HepG2 (cell line): Measurements from ENCODE around the gene KIF26B. TPM values are rescaled to one million over a fixed set of nuclear protein-coding genes. Genes with fewer than 3 reads are reported as not detected.

ENCODE experiments used
- ATAC-seq: fragments of 200-7000 bp; cut with Tn5 transposase; 3 replicates; pipeline ENCODE4 v1.9.1; 2020; ENCODE audit warnings: mild to moderate bottlenecking, moderate library complexity
- BruUV-seq: library from RNA; stranded (reverse); fragments of 400-500 nt; replicated peaks from 2 replicates; lab custom pipeline; 2021; lab: Mats Ljungman, UMichigan
- CTCF ChIA-PET: fragments of 300-600 bp; formaldehyde crosslinking; extraction: SDS; loops from one replicate; lab custom pipeline; 2021; ENCODE audit warnings: low total read pairs, inconsistent platforms, low intra/inter-chr PET ratio; lab: Yijun Ruan, JAX
- POLR2A ChIA-PET: fragments of 350-600 bp; sonication (Branson Sonifier 250); formaldehyde crosslinking; loops from one replicate; lab custom pipeline; 2020; ENCODE audit warnings: antibody characterized with exemption, inconsistent platforms; lab: Yijun Ruan, JAX
- DNase-seq: peaks from one replicate; pipeline ENCODE4 v3.0.0-alpha.2; 2015; ENCODE audit warnings: low spot score
- FAIRE-seq: peaks from 3 replicates; lab custom pipeline; 2011; peaks lifted over from hg19 to GRCh38; lab: Jason Lieb, UNC
- H2AFZ ChIP-seq: one replicate; pipeline ENCODE4 v1.6.1; 2011; ENCODE audit warnings: low read length, inconsistent platforms
- H3K27ac ChIP-seq: fragments of 300-600 bp; 3 replicates; pipeline ENCODE4 v1.8.0; 2011; ENCODE audit warnings: mixed run types, mild to moderate bottlenecking, mixed read lengths, low read length, inconsistent platforms; ENCODE audit not compliant: insufficient read depth; ENCODE audit errors: extremely low read length
- H3K27me3 ChIP-seq, 2 experiments: fragments of 200-600 bp in 1 of 2; 2 replicates in 1 of 2; 3 replicates in 1 of 2; pipeline versions ENCODE4 v1.6.0 to v1.8.0; 2011; ENCODE audit warnings: low read length in 2 of 2, mild to moderate bottlenecking in 2 of 2, moderate library complexity in 2 of 2, inconsistent platforms in 1 of 2; ENCODE audit not compliant: insufficient read depth in 2 of 2, control insufficient read depth in 1 of 2
- H3K36me3 ChIP-seq, 2 experiments: fragments of 200-600 bp in 1 of 2; replicated peaks in 1 of 2; 2 replicates in 1 of 2; 3 replicates in 1 of 2; pipeline versions ENCODE4 v1.5.1 to v1.8.0; 2011; ENCODE audit warnings: low read length in 2 of 2, inconsistent platforms in 1 of 2; ENCODE audit not compliant: insufficient read depth in 2 of 2, control insufficient read depth in 1 of 2
- H3K4me1 ChIP-seq: 2 replicates; pipeline ENCODE4 v1.5.1; 2012; ENCODE audit warnings: low read length, inconsistent platforms; ENCODE audit not compliant: insufficient read depth
- H3K4me2 ChIP-seq: 2 replicates; pipeline ENCODE4 v1.6.0; 2011; ENCODE audit warnings: low read depth, low read length, inconsistent platforms
- H3K4me3 ChIP-seq, 3 experiments: fragments of 200-600 bp in 1 of 3; sonication (generic), shearing (Covaris generic) in 1 of 3; replicated peaks in 1 of 3; 2 replicates each; pipeline ENCODE4 v1.5.1; 2011 to 2016; ENCODE audit warnings: low read length in 3 of 3, inconsistent platforms in 2 of 3, low read depth in 2 of 3, mild to moderate bottlenecking in 2 of 3, control low read depth in 1 of 3, mixed read lengths in 1 of 3; ENCODE audit not compliant: insufficient read depth in 1 of 3
- H3K79me2 ChIP-seq: one replicate; pipeline ENCODE4 v1.6.1; 2011; ENCODE audit warnings: low read length, inconsistent platforms; ENCODE audit not compliant: insufficient read depth
- H3K9ac ChIP-seq: 2 replicates; pipeline ENCODE4 v1.6.0; 2011; ENCODE audit warnings: mild to moderate bottlenecking, low read depth, low read length, inconsistent platforms; ENCODE audit not compliant: insufficient read depth
- H3K9me3 ChIP-seq: 2 replicates; pipeline ENCODE4 v1.5.1; 2012; ENCODE audit warnings: mild to moderate bottlenecking, low read length
- H4K20me1 ChIP-seq: 2 replicates; pipeline ENCODE4 v1.6.0; 2011; ENCODE audit warnings: inconsistent platforms, mild to moderate bottlenecking, low read length, moderate library complexity; ENCODE audit not compliant: insufficient read depth
- ARNT2 ChIP-seq: sonication (generic); formaldehyde crosslinking; IDR thresholded peaks from 2 replicates; pipeline ENCODE4 v1.8.0; 2022; ENCODE audit warnings: mild to moderate bottlenecking, low read depth, missing genetic modification reagents, moderate library complexity
- FOXC1 ChIP-seq: sonication (generic); formaldehyde crosslinking; IDR thresholded peaks from 2 replicates; pipeline ENCODE4 v1.8.0; 2022; ENCODE audit warnings: mild to moderate bottlenecking, missing genetic modification reagents, borderline replicate concordance
- KDM5A ChIP-seq: fragments of 200-600 bp; sonication (generic); IDR thresholded peaks from 2 replicates; pipeline ENCODE4 v1.7.0; 2018; ENCODE audit warnings: antibody characterized with exemption, mild to moderate bottlenecking, low read length, borderline replicate concordance
- KLF12 ChIP-seq: sonication (generic); formaldehyde crosslinking; IDR thresholded peaks from 2 replicates; pipeline ENCODE4 v1.4.0; 2020; ENCODE audit warnings: missing genetic modification reagents, borderline replicate concordance
- MBD4 ChIP-seq: IDR thresholded peaks from 2 replicates; pipeline ENCODE4 v1.6.1; 2012; ENCODE audit warnings: low read length, inconsistent platforms, borderline replicate concordance
- NRL ChIP-seq: sonication (generic); formaldehyde crosslinking; IDR thresholded peaks from 2 replicates; pipeline ENCODE4 v1.5.0; 2020; ENCODE audit warnings: missing genetic modification reagents, mild to moderate bottlenecking, moderate library complexity, borderline replicate concordance
- SIX4 ChIP-seq: sonication (generic); formaldehyde crosslinking; IDR thresholded peaks from 2 replicates; pipeline ENCODE4 v1.4.0; 2020; ENCODE audit warnings: missing genetic modification reagents
- ZBTB1 ChIP-seq: sonication (generic); formaldehyde crosslinking; IDR thresholded peaks from 2 replicates; pipeline ENCODE4 v1.4.0; 2020; ENCODE audit warnings: missing genetic modification reagents, borderline replicate concordance
- ZFP41 ChIP-seq: sonication (generic); formaldehyde crosslinking; IDR thresholded peaks from 2 replicates; pipeline ENCODE4 v1.4.0; 2020; ENCODE audit warnings: mild to moderate bottlenecking, missing genetic modification reagents, borderline replicate concordance
- ZNF121 ChIP-seq: sonication (generic); formaldehyde crosslinking; IDR thresholded peaks from 2 replicates; pipeline ENCODE4 v1.5.0; 2020; ENCODE audit warnings: mild to moderate bottlenecking, missing genetic modification reagents
- ZNF225 ChIP-seq: sonication (generic); formaldehyde crosslinking; IDR thresholded peaks from 2 replicates; pipeline ENCODE4 v1.4.0; 2020; ENCODE audit warnings: mild to moderate bottlenecking, missing genetic modification reagents
- ZNF570 ChIP-seq: sonication (generic); formaldehyde crosslinking; IDR thresholded peaks from 2 replicates; pipeline ENCODE4 v1.4.0; 2020; ENCODE audit warnings: mild to moderate bottlenecking, missing genetic modification reagents, borderline replicate concordance
- ZNF777 ChIP-seq: sonication (generic); formaldehyde crosslinking; IDR thresholded peaks from 2 replicates; pipeline ENCODE4 v1.4.0; 2020; ENCODE audit warnings: missing genetic modification reagents
- WGBS: methylation state at CpG from one replicate; pipeline ENCODE4 v1.1.6; 2017; ENCODE audit warnings: low lambda C conversion rate; 5-methylcytosine and 5-hydroxymethylcytosine counted together
- in situ Hi-C: cut with HindIII; loops from 2 replicates; pipeline ENCODE4 v1.10.0; 2017; ENCODE audit warnings: low pct_unique_long_range_greater_than_20kb; ENCODE audit not compliant: extremely low pct_ligation_motif_present
- intact Hi-C: fragments of 100-400 bp; cut with micrococcal nuclease; formaldehyde crosslinking; loops from one replicate; pipeline ENCODE4 v1.10.0; 2022; ENCODE audit not compliant: unreplicated experiment
- polyA plus RNA-seq, 8 experiments: library from polyadenylated mRNA; depleted of rRNA in 3 of 8; stranded (reverse) in 7 of 8; unstranded in 1 of 8; fragments of >200 nt; fragmentation: Illumina TruSeq in 4 of 8; extraction: Trizol in 4 of 8; gene quantifications; 2 replicates each; pipeline versions ENCODE4 v1.2.1 to v1.2.3, GENCODE V29; 2011 to 2016; ENCODE audit warnings: low read depth in 4 of 8, missing spikeins in 1 of 8, mixed read lengths in 1 of 8; ENCODE audit not compliant: insufficient read depth in 1 of 8
- total RNA-seq, 5 experiments: library from RNA; depleted of rRNA; stranded (reverse); fragments of >200 nt; fragmentation: Illumina TruSeq; extraction: Trizol; gene quantifications; 2 replicates each; pipeline ENCODE4 v1.2.3, GENCODE V29; 2016; ENCODE audit warnings: low read depth in 1 of 5
- TF ChIP-seq, protein P1 (sequence below): sonication (generic); formaldehyde crosslinking; IDR thresholded peaks from 2 replicates; pipeline ENCODE4 v1.4.0; 2020; ENCODE audit warnings: missing genetic modification reagents, mild to moderate bottlenecking, borderline replicate concordance
- TF ChIP-seq, protein P2 (sequence below): sonication (generic); formaldehyde crosslinking; IDR thresholded peaks from 2 replicates; pipeline ENCODE4 v1.5.1; 2020; ENCODE audit warnings: mild to moderate bottlenecking, missing genetic modification reagents
- TF ChIP-seq, protein P3 (sequence below): sonication (generic); formaldehyde crosslinking; IDR thresholded peaks from 2 replicates; pipeline ENCODE4 v1.5.0; 2020; ENCODE audit warnings: mild to moderate bottlenecking, missing genetic modification reagents

Gene KIF26B
- total and polyA plus RNA-seq, 2 of the 13 experiments (the other 11 are each of a cell fraction or from before 2014, with no cell fraction given): 0.08 to 0.09 TPM

- CTCF ChIA-PET: no interaction called here
- Histone ChIP-seq H2AFZ (no peak overlapping the region), H3K27me3 (peaks cover 0 to 4% of the 10 kb centered on the region in 2 experiments; a peak in 1 of 5 replicates)
- no peak for TF ChIP-seq FOXC1 (CRISPR knock-in tag)
- TF ChIP-seq ZNF225 (CRISPR knock-in tag): no peak
- no peak for TF ChIP-seq MBD4
- no peak for TF ChIP-seq ZBTB1 (CRISPR knock-in tag)
- 0 out of 2 replicates have a peak, but pooled peaks have one; percentile 13 for TF ChIP-seq ZNF121
- TF ChIP-seq, protein P1, sequence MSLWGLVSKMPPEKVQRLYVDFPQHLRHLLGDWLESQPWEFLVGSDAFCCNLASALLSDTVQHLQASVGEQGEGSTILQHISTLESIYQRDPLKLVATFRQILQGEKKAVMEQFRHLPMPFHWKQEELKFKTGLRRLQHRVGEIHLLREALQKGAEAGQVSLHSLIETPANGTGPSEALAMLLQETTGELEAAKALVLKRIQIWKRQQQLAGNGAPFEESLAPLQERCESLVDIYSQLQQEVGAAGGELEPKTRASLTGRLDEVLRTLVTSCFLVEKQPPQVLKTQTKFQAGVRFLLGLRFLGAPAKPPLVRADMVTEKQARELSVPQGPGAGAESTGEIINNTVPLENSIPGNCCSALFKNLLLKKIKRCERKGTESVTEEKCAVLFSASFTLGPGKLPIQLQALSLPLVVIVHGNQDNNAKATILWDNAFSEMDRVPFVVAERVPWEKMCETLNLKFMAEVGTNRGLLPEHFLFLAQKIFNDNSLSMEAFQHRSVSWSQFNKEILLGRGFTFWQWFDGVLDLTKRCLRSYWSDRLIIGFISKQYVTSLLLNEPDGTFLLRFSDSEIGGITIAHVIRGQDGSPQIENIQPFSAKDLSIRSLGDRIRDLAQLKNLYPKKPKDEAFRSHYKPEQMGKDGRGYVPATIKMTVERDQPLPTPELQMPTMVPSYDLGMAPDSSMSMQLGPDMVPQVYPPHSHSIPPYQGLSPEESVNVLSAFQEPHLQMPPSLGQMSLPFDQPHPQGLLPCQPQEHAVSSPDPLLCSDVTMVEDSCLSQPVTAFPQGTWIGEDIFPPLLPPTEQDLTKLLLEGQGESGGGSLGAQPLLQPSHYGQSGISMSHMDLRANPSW (CRISPR knock-in tag): no peak
- no peak for TF ChIP-seq KLF12 (CRISPR knock-in tag)
- no peak for TF ChIP-seq ARNT2 (CRISPR knock-in tag)
- TF ChIP-seq ZNF570 (CRISPR knock-in tag): no peak
- no peak for TF ChIP-seq KDM5A
- TF ChIP-seq, protein P2, sequence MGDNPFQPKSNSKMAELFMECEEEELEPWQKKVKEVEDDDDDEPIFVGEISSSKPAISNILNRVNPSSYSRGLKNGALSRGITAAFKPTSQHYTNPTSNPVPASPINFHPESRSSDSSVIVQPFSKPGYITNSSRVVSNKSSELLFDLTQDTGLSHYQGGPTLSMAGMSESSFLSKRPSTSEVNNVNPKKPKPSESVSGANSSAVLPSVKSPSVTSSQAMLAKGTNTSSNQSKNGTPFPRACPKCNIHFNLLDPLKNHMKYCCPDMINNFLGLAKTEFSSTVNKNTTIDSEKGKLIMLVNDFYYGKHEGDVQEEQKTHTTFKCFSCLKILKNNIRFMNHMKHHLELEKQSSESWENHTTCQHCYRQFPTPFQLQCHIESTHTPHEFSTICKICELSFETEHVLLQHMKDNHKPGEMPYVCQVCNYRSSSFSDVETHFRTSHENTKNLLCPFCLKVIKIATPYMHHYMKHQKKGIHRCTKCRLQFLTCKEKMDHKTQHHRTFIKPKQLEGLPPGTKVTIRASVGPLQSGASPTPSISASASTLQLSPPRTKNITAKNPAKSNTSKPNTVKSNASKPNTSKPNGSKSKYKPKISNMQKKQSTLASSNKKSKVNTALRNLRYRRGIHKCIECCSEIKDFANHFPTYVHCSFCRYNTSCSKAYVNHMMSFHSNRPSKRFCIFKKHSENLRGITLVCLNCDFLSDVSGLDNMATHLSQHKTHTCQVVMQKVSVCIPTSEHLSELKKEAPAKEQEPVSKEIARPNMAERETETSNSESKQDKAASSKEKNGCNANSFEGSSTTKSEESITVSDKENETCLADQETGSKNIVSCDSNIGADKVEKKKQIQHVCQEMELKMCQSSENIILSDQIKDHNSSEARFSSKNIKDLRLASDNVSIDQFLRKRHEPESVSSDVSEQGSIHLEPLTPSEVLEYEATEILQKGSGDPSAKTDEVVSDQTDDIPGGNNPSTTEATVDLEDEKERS (CRISPR knock-in tag): no peak
- TF ChIP-seq ZFP41 (CRISPR knock-in tag): no peak
- TF ChIP-seq SIX4 (CRISPR knock-in tag): no peak
- no peak for TF ChIP-seq ZNF777 (CRISPR knock-in tag)
- no peak for TF ChIP-seq NRL (CRISPR knock-in tag)
- TF ChIP-seq, protein P3, sequence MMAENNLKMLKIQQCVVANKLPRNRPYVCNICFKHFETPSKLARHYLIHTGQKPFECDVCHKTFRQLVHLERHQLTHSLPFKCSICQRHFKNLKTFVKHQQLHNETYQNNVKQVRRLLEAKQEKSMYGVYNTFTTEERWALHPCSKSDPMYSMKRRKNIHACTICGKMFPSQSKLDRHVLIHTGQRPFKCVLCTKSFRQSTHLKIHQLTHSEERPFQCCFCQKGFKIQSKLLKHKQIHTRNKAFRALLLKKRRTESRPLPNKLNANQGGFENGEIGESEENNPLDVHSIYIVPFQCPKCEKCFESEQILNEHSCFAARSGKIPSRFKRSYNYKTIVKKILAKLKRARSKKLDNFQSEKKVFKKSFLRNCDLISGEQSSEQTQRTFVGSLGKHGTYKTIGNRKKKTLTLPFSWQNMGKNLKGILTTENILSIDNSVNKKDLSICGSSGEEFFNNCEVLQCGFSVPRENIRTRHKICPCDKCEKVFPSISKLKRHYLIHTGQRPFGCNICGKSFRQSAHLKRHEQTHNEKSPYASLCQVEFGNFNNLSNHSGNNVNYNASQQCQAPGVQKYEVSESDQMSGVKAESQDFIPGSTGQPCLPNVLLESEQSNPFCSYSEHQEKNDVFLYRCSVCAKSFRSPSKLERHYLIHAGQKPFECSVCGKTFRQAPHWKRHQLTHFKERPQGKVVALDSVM (CRISPR knock-in tag): peak; percentile 45
Measured at GRCh38 chr1:245177071-245177900, 22.5 kb downstream of the KIF26B start.

More at GRCh38 chr1:245177071-245177900, 22.5 kb downstream of the KIF26B start:
- ATAC-seq (peak; percentile 35; the same call in 1 of the 3 replicates), FAIRE-seq (no peak), DNase-seq (no peak)
- POLR2A ChIA-PET: no interaction called here
- no peaks in the 10 kb centered on the region for H3K79me2 ChIP-seq
- H3K27ac ChIP-seq: no peak overlapping the region
- H3K4me2 ChIP-seq: no peak overlapping the region
- H3K36me3 ChIP-seq: no peaks in the 10 kb centered on the region
- intact Hi-C loops: no loop called here
- no peak overlapping the region for H3K4me3 ChIP-seq
- in situ Hi-C loops: no loop called here
- 67% methylated on average over 10 of the region's 10 CpGs for WGBS
- H4K20me1 ChIP-seq: no peaks in the 10 kb centered on the region
- no peaks in the 10 kb centered on the region for H3K9me3 ChIP-seq
- no peak overlapping the region for H3K9ac ChIP-seq
- no TSS peak for BruUV-seq
- peaks cover 6% of the 10 kb centered on the region; the same call in 1 of the 2 replicates for H3K4me1 ChIP-seq
